Uterus (tissue), 4 donors: ENCODE results near the gene MOV10. TPM values are rescaled to one million over a fixed set of nuclear protein-coding genes. Genes with fewer than 3 reads are reported as not detected.

Experiments used
- DNase-seq, 2 donors: peaks; one replicate each; pipeline ENCODE4 v3.0.0-alpha.2; 2019 to 2020
- H3K27ac ChIP-seq, 2 donors: fragments of 200-600 bp; sonication (generic); 1 replicate in 1 of 2; 2 replicates in 1 of 2; pipeline ENCODE4 v1.5.1; 2016 to 2018
- H3K27me3 ChIP-seq, 2 donors: fragments of 200-600 bp; sonication (generic); one replicate each; pipeline ENCODE4 v1.5.1; 2018 to 2019; ENCODE audit warnings: control low read depth in 1 of 2
- H3K36me3 ChIP-seq, 2 donors: fragments of 200-600 bp; sonication (generic); one replicate each; pipeline ENCODE4 v1.5.1; 2019; ENCODE audit warnings: control low read depth in 1 of 2
- H3K4me1 ChIP-seq, 2 donors: fragments of 200-600 bp; sonication (generic); one replicate each; pipeline ENCODE4 v1.5.1; 2018 to 2019; ENCODE audit warnings: control low read depth in 1 of 2
- H3K4me3 ChIP-seq, 2 donors: fragments of 200-600 bp; sonication (generic); 1 replicate in 1 of 2; 2 replicates in 1 of 2; pipeline ENCODE4 v1.5.1; 2018 to 2019; ENCODE audit warnings: mild to moderate bottlenecking in 1 of 2
- H3K9me3 ChIP-seq, 2 donors: fragments of 200-600 bp; sonication (generic); one replicate each; pipeline ENCODE4 v1.5.1; 2019; ENCODE audit warnings: control low read depth in 1 of 2
- CTCF ChIP-seq, 4 experiments: fragments of 200-600 bp in 2 of 4; fragments of 450-650 bp in 2 of 4; sonication (generic) in 2 of 4; IDR thresholded peaks; one replicate each; pipeline ENCODE4 v1.5.1; 2016 to 2019; ENCODE audit warnings: antibody characterized with exemption in 4 of 4, mild to moderate bottlenecking in 2 of 4, moderate library complexity in 1 of 4
- POLR2A ChIP-seq, 2 donors: fragments of 450-650 bp; IDR thresholded peaks; one replicate each; pipeline ENCODE4 v1.6.1; 2016; ENCODE audit warnings: antibody characterized with exemption in 2 of 2, mild to moderate bottlenecking in 1 of 2, moderate library complexity in 1 of 2
- intact Hi-C: fragments of 100-400 bp; cut with DNase I; formaldehyde crosslinking; loops from one replicate; pipeline ENCODE4 v1.15.1; 2023; ENCODE audit warnings: low total_unique reads
- total RNA-seq, 4 donors: library from RNA; depleted of rRNA in 3 of 4; stranded (reverse); fragments of >200 nt in 3 of 4; gene quantifications; one replicate each; pipeline versions ENCODE4 v1.1.0 to v1.2.4, GENCODE V29; 2014 to 2023
- donor health status: DM: yes; HTN: yes; CAD: no.

The MOV10 gene
- total RNA-seq, 4 donors from 2014 or later, result 10.3 to 91.9 (median 55.5) TPM

- no peak for DNase-seq
- peaks cover 26 to 37% of the 10 kb centered on the region in 2 donors for H3K4me1 ChIP-seq
These were observed 29.2 kb downstream of the MOV10 start for GRCh38 chr1:112703706-112704105.

DNA sequence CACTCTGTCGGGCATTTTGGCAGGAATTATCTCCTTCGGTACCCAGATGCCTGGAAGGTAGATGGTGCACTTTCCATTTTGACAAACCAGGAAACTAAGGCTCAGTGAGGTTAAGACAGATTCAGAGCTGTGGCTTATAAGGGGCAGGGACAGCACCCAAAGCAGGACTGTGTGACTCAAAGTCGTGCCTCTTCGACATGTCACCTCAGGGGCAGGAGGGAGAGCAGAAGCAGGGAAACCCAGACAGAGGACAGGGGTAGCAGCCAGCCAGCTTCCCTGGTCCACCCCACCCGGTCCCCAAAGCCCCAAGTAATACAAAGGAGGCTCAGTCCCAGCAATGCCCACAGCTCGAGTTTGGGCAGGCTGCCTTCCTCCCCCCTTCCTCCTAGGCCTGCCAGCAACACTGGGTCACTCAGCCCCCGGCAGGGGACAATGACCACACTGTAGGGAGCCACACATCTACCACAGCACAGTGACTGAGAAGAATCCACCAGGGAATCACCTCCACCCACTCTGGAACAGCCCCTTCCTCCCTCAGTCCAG, 30.0 kb downstream of the MOV10 start:
- Histone ChIP-seq H3K27me3 (no peaks in the 10 kb centered on the region), H3K36me3 (no peaks in the 10 kb centered on the region), H3K4me3 (peak overlapping the region; percentile 78 to 99), H3K4me1 (peaks cover 18 to 29% of the 10 kb centered on the region in 2 donors), H3K27ac (peak overlapping the region; percentile 97), H3K9me3 (no peaks in the 10 kb centered on the region)
- DNase-seq, result no peak
- intact Hi-C loops, result loop anchor here (10.0 kb wide), 1 partner anchor 90 kb away; the partner anchor contains the start of genes CAPZA1 and ST7L
- TF ChIP-seq CTCF (IDR thresholded peaks at IDR 0.05), result no peak
- no peak for TF ChIP-seq POLR2A (IDR thresholded peaks at IDR 0.05)

More at GRCh38 chr1:112703706-112704105, 29.2 kb downstream of the MOV10 start:
- Histone ChIP-seq H3K27me3 (no peaks in the 10 kb centered on the region), H3K4me3 (no peak overlapping the region), H3K36me3 (no peaks in the 10 kb centered on the region), H3K27ac (peak overlapping the region; percentile 97), H3K9me3 (no peaks in the 10 kb centered on the region)
- intact Hi-C loops, result loop anchor here (10.0 kb wide), 1 partner anchor 89 kb away; the partner anchor contains the start of genes CAPZA1 and ST7L
- TF ChIP-seq CTCF (IDR thresholded peaks at IDR 0.05) (no peak), POLR2A (IDR thresholded peaks at IDR 0.05) (no peak)

DNA sequence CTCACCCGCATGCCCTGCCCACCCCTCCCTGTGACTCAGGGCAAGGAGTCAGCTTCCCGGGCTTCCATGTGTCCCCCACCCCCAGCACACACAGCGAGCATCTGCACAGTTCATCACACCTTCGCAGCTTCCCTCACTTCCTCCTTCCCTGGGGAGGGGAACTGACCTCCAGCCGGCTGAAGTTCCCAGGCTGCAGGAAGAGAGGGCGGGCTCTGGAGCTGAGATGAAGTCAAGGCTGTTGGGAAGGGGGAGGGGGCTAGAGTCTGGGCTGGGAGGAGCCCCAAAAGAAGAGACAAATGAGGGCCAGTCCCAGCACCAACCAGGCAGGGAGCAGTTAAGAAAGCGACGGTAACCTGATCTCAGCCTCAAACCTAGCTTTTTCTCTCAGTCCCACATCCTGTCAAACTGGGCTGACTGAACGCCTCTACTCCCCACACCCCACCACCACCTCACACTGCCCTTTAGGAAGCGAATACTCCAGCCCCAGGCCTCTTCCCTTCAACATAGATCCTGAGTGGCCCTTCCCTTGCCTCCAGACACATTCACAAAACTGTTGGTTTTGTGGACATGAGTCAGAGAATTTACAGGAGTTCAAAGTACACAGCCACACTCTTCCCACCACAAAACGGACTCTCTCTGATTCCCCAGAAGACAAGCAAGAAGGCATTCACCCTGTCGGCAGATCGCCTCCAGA, 30.6 kb downstream of the MOV10 start:
- Histone ChIP-seq H3K36me3 (no peaks in the 10 kb centered on the region), H3K27me3 (no peaks in the 10 kb centered on the region), H3K4me1 (peaks cover 15 to 23% of the 10 kb centered on the region in 2 donors), H3K9me3 (no peaks in the 10 kb centered on the region), H3K4me3 (peak overlapping the region; percentile 78 to 99), H3K27ac (peak overlapping the region; percentile 97)
- peak; percentile 90 to 96 for DNase-seq
- peak; percentile 83 to 95 for TF ChIP-seq POLR2A (IDR thresholded peaks at IDR 0.05)
- peak in 1 of 4 experiments; percentile 9 for TF ChIP-seq CTCF (IDR thresholded peaks at IDR 0.05)
- intact Hi-C loops, result loop anchor here (10.0 kb wide), 1 partner anchor 90 kb away; the partner anchor contains the start of genes CAPZA1 and ST7L

- H3K9me3 ChIP-seq, result no peaks in the 10 kb centered on the region
- TF ChIP-seq POLR2A (IDR thresholded peaks at IDR 0.05) (peak; percentile 83 to 95), CTCF (IDR thresholded peaks at IDR 0.05) (no peak)
- H3K27ac ChIP-seq, result peak within 1 kb of the TSS; percentile 97
- no peaks in the 10 kb centered on the region for H3K36me3 ChIP-seq
- peaks cover 8 to 15% of the 10 kb centered on the region in 2 donors for H3K4me1 ChIP-seq
- intact Hi-C loops, result loop anchor here (10.0 kb wide), 1 partner anchor 92 kb away; the partner anchor contains the start of genes CAPZA1 and ST7L
- DNase-seq, result peak; percentile 68 to 74
- peak within 1 kb of the TSS; percentile 78 to 99 for H3K4me3 ChIP-seq
- H3K27me3 ChIP-seq, result no peaks in the 10 kb centered on the region
These were observed 32.2 kb downstream of the MOV10 start, which contains the start of gene RHOC for GRCh38 chr1:112706505-112707220. Gene RHOC (minus strand): TSS chr1:112707127. CDS start chr1:112703799, 3,328 bp downstream.
